Activated CD8-positive, alpha-beta T cell treated with anti-CD3 and anti-CD28 coated beads, Interleukin-2, amount 10 ng/mL, durations not matched to agents 7 days and 5 days (primary cell): Measurements from ENCODE around the gene MAT1A. TPM values are rescaled to one million over a fixed set of nuclear protein-coding genes. Genes with fewer than 3 reads are reported as not detected.

Source experiments
- ATAC-seq: fragments of 150-1000 bp; cut with Tn5 transposase; one replicate; pipeline ENCODE4 v1.10.0; 2021; ENCODE audit warnings: moderate library complexity
- CTCF ChIA-PET: fragments of 350-600 bp; sonication (Branson Sonifier 250); formaldehyde crosslinking; loops from one replicate; lab custom pipeline; 2021; ENCODE audit warnings: antibody characterized with exemption; lab: Charles Lee
- POLR2A ChIA-PET: fragments of 350-600 bp; sonication (Branson Sonifier 250); formaldehyde crosslinking; loops from one replicate; lab custom pipeline; 2021; ENCODE audit warnings: antibody characterized with exemption; lab: Charles Lee
- DNase-seq: peaks from one replicate; pipeline ENCODE4 v3.0.0-alpha.2; 2020
- H3K27ac Mint-ChIP-seq: one replicate; pipeline ENCODE4 v1.8.0; 2021; ENCODE audit warnings: mild to moderate bottlenecking, mixed read lengths
- H3K27me3 Mint-ChIP-seq: one replicate; pipeline ENCODE4 v1.8.0; 2021; ENCODE audit warnings: low read depth, mixed read lengths
- H3K36me3 Mint-ChIP-seq: one replicate; pipeline ENCODE4 v1.8.0; 2021; ENCODE audit warnings: low read depth, mixed read lengths
- H3K4me1 Mint-ChIP-seq: one replicate; pipeline ENCODE4 v1.8.0; 2021; ENCODE audit warnings: low read depth, mixed read lengths
- H3K4me3 Mint-ChIP-seq: one replicate; pipeline ENCODE4 v1.8.0; 2021; ENCODE audit warnings: mild to moderate bottlenecking, mixed read lengths
- H3K9me3 Mint-ChIP-seq: one replicate; pipeline ENCODE4 v1.8.0; 2022; ENCODE audit warnings: mixed read lengths; ENCODE audit not compliant: insufficient read depth
- total RNA-seq, 2 experiments: library from RNA; stranded (reverse); gene quantifications; one replicate each; pipeline ENCODE4 v1.2.3, GENCODE V29; 2021

The MAT1A gene
- total RNA-seq, 2 experiments from 2014 or later, result not detected

DNA sequence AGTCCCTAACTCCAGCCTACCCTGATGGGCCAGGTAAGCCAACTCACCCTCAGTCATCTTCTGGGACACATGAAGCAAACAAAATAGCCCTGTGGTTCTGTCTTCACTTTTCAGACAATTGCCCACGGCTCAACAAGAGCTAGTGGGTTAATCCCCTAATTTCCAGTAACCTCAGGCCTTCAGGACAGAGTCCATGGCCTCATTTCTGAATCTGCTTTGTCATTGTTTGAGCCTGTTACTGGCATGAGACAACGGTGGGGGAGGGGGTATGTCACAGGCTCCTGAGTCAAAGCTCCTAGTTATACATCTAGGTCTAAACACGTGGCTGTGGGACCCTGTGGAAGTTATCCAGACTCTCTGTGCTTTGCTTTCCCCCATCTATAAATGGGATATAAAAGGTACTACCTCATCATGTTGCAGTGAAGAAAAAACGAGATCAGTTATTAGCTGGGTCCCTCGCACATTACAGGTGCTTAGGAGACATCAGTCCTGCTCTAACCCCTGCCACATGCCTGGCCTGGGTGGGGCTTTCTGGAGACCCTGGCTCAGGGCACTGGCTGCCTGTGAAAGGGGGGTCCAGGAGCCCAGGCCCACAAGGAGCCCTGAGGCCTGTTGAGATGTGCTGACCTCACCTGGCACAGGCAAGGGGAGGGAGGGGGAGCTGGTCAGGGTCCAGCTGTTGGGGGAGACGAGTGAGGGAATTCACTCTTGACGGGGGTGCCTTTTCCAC, 16.5 kb downstream of the MAT1A start:
- no peak for DNase-seq
- Mint-ChIP-seq H3K9me3 (no peaks in the 10 kb centered on the region), H3K27ac (no peak overlapping the region), H3K27me3 (peaks cover 4% of the 10 kb centered on the region), H3K4me1 (no peaks in the 10 kb centered on the region), H3K36me3 (no peaks in the 10 kb centered on the region), H3K4me3 (no peak overlapping the region)
- no peak for ATAC-seq
- ChIA-PET CTCF (interaction anchor here (1.6 kb wide), 1 partner anchor 12 kb away, joined by 4 read pairs; no protein-coding TSS in a partner anchor), POLR2A (no interaction called here)

DNA sequence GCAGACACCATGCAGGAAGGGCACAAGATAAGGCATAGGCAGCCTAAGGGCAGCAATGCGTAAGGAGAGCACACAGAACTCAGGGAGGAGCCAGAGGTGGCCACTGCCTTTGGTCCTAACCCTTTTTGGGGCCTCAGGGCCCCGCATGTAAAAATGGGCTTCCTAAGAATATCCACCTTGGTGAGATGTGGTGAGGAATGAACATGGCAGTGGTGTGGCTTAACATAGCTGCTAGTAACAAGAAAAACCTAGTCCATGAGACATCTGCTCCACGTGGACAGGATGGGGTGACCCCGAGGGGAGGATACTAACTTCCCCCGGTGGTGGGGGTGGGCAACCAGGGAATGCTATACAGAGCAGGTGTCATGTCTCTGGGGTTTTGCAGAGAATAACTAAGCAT, 18.0 kb downstream of the MAT1A start:
- no peak overlapping the region for H3K4me3 Mint-ChIP-seq
- DNase-seq (no peak), ATAC-seq (no peak)
- ChIA-PET CTCF (no interaction called here), POLR2A (no interaction called here)
- no peaks in the 10 kb centered on the region for H3K4me1 Mint-ChIP-seq
- peaks cover 4% of the 10 kb centered on the region for H3K27me3 Mint-ChIP-seq
- no peaks in the 10 kb centered on the region for H3K36me3 Mint-ChIP-seq
- no peaks in the 10 kb centered on the region for H3K9me3 Mint-ChIP-seq
- no peak overlapping the region for H3K27ac Mint-ChIP-seq

DNA sequence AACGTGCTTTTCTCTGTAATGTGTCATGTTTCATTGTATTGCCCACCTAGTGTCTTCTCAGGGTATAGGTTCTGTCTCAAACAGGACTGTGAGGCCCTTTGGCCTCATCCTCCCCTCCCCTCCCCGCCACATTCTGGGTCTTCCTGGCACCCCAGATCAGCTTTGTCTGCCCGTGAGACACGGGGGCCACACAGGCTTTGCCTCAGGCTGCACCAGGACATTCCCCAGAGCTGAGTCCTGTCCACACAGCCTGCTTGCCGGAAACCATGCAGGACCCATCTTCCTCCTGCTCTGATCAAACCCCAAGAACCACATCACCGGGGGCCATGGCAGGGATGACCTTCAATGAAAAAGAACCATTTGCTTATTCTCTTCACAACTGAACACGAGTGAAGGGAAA, 18.6 kb downstream of the MAT1A start:
- no peaks in the 10 kb centered on the region for H3K36me3 Mint-ChIP-seq
- H3K27ac Mint-ChIP-seq, result no peak overlapping the region
- no peaks in the 10 kb centered on the region for H3K9me3 Mint-ChIP-seq
- H3K4me3 Mint-ChIP-seq, result no peak overlapping the region
- DNase-seq (no peak), ATAC-seq (no peak)
- peaks cover 4% of the 10 kb centered on the region for H3K27me3 Mint-ChIP-seq
- CTCF ChIA-PET, result no interaction called here
- no peaks in the 10 kb centered on the region for H3K4me1 Mint-ChIP-seq
- POLR2A ChIA-PET, result no interaction called here

DNA sequence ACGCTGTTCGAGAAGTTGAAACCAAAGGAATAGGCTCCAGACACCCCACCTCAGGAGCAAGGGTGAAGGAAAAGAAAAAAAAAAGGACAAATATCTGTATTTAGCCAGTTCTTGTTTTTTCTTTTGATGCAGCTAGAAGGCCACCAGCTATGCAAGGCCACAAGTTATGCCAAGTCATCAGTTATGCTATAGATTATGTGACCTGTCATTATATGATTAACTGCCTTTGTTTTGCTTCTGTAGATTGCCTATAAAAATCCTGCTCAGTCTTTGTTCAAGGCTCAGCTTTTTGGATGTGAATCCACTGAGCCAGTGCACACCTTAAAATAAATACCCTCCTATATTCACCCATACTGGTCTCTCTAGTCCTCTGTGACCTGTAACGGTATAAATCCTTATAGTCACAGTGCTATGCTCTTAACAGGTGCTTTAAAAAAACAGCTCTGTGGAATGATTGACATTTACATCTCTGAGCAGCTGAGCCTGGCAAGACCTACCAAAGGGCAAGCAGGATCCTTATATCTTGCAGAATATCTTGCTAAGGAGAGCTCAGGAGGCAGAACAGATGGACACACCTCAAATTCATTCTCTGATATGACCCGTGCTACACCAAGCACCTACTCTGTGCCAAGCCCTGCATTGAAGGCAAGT, 20.4 kb downstream of the MAT1A start:
- Mint-ChIP-seq H3K27me3 (peaks cover 4% of the 10 kb centered on the region), H3K36me3 (no peaks in the 10 kb centered on the region), H3K9me3 (no peaks in the 10 kb centered on the region), H3K27ac (no peak overlapping the region), H3K4me3 (no peak overlapping the region), H3K4me1 (no peaks in the 10 kb centered on the region)
- DNase-seq (no peak), ATAC-seq (no peak)
- ChIA-PET CTCF (interaction anchor here (1.0 to 1.3 kb wide), 2 partner anchors 8 to 111 kb away, joined by 3 read pairs; no protein-coding TSS in a partner anchor), POLR2A (no interaction called here)

DNA sequence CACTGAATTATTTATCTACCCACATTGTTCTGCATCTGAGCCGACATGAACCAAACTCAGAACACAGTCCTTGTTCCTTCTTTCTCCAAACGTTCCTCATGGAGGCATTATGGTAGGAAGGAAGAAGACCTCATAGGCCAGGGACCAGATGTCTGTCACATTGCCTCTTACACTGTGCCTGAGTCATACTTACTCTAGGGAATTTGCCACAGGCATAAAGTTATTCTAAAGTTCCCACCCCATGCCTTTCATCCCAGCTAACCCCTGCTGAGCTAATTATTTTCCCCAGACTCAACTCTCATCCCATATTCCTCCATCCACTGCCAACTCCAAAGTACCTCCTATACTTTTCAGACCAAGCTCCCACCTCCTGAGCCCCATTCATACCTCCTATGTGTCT, 21.2 kb downstream of the MAT1A start:
- ATAC-seq (no peak), DNase-seq (no peak)
- CTCF ChIA-PET, result no interaction called here
- Mint-ChIP-seq H3K4me1 (no peaks in the 10 kb centered on the region), H3K27me3 (peaks cover 6% of the 10 kb centered on the region), H3K9me3 (no peaks in the 10 kb centered on the region), H3K4me3 (no peak overlapping the region), H3K36me3 (no peaks in the 10 kb centered on the region), H3K27ac (no peak overlapping the region)
- POLR2A ChIA-PET, result no interaction called here

DNA sequence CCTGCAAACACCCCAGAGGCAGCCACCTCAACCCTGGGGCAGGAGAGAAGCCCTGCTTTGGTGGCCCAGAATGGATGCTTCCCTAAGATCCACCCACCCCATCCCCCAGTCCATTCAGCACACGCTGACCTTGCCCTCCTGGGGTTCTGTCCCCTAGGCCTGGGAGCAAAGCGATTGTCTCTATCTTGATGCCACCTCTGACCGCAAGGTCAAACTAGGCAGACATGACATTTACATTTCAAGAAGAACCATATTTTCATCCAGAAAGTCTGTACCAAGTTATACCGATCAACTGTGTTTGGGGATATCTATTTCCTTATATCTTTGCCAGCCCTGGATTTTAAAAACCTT, 23.0 kb downstream of the MAT1A start:
- Mint-ChIP-seq H3K4me3 (no peak overlapping the region), H3K27ac (no peak overlapping the region), H3K9me3 (no peaks in the 10 kb centered on the region), H3K27me3 (peaks cover 6% of the 10 kb centered on the region), H3K4me1 (no peaks in the 10 kb centered on the region), H3K36me3 (no peaks in the 10 kb centered on the region)
- ChIA-PET POLR2A (no interaction called here), CTCF (no interaction called here)
- DNase-seq (no peak), ATAC-seq (no peak)

DNA sequence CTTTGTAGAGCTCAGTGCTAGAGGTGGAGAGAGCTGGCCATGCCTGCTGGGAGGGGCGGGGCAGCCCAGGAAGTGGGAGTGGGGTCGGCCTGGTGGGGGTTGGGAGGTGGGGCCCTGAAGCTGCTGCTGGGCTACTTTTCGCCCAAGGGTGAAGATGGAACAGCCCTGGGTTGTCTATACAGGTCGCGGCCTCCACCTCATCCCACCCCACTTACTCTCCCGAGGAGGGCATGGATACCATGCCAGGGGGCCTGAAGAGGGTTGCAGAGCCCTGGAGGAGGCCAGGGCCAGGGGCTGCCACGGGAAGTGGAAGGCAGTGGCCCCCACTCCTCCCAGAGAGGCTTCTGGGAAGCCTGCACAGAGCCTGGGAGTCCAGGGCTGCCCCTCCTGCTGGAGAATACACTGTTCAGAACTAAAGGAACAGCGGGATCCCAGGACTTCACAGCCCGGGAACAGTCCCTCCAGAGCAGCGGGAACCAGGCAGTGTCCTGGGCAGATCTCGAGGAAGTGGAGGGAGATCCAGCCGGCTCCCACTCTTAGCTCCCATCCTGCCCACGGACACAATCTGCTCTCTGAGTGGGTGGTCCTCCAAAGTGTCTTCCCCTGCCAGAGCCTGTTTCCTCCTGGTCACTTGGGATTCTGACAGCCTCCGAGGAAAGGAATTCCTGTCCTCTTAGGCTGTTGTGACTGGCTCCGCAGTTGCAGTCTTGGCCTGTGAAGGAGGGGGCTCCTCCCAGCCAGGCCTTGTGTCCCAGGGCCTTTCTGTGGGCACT, 23.5 kb downstream of the MAT1A start:
- DNase-seq, result no peak
- H3K27ac Mint-ChIP-seq, result no peak overlapping the region
- no peak for ATAC-seq
- H3K27me3 Mint-ChIP-seq, result peaks cover 4% of the 10 kb centered on the region
- no peak overlapping the region for H3K4me3 Mint-ChIP-seq
- no peaks in the 10 kb centered on the region for H3K4me1 Mint-ChIP-seq
- no peaks in the 10 kb centered on the region for H3K9me3 Mint-ChIP-seq
- ChIA-PET CTCF (no interaction called here), POLR2A (no interaction called here)
- H3K36me3 Mint-ChIP-seq, result no peaks in the 10 kb centered on the region

DNA sequence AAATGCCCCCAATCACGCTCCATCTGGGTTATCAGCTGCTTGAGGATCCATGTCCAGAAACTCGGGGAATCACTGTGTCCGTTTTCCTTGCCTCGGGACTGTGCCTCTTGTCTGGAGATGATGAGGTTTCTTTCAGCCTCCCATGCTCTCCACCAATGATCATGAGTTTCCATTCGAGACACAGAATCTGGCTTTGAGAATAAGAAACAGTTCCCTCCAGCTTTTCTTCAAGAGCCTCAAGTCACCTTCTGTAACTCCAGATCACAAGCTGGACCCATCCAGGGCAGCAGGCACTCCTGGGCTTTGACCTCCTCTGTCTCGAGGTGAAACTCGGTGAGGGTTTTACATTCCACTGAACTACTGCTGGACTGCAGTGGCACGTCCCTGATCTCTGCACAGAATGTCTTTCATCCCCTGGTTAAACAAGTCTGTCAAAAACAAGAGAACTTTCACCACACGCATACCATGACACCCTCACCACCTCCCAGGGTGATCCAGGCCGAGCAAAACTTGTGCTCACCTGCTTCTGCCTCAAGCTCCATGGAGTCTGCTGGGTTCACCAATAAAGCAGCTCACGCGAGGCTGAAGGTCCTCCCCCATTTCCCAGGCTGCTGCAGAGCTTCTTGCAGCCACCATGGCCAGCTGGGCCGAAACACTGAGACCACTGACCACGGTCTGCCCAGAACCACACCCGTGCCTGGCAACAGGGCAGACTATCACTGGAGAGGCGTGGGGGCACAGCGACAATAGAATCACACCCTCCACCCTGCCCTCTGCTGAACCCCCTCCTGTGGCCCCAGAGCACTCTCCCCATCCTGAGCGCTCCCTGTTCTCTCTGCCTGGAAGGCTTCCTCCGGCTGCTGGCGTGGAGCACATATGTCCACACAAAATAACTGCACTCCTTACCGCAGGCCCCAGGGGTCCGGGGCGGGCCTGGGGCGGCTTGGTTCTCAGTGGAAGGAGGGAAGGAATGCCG, 25.1 kb downstream of the MAT1A start:
- no peak overlapping the region for H3K27ac Mint-ChIP-seq
- H3K4me1 Mint-ChIP-seq, result peaks cover 3% of the 10 kb centered on the region
- CTCF ChIA-PET, result no interaction called here
- no peaks in the 10 kb centered on the region for H3K36me3 Mint-ChIP-seq
- DNase-seq (no peak), ATAC-seq (no peak)
- POLR2A ChIA-PET, result no interaction called here
- H3K9me3 Mint-ChIP-seq, result no peaks in the 10 kb centered on the region
- H3K27me3 Mint-ChIP-seq, result peaks cover 4% of the 10 kb centered on the region
- H3K4me3 Mint-ChIP-seq, result no peak overlapping the region

DNA sequence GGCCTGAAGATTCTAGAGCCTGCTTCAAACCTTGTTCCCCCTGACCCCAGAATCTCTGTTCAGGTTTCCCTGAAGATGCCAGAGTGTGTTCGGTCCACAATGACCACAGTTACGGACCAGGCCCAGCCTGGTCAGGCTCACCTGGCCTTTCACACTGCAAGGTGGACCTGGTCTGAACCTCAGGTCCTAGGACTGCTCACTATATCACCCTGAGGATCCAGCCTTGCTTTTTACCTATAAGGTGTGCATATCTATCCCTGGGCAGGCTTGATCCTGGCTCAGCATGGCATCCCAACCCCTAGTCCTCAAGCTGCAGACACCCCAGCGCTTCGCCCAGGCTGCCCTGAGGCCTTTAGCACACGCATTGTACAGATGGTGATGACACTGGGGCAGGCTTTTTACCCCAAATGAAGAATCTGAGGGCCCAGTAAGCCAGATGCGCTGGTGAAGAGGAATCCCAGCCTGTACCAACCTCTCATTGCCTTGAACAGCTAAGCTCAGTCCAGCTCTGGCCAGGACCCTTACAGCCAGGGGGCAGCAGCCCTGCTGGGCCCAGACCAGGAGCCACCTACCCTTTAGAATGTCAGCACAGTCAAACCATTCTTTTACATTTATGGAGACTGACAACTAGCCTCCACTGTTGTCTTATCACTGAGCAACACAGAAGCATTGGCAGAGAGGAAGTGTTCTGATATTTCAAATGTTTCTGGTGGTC, 28.0 kb downstream of the MAT1A start:
- Mint-ChIP-seq H3K9me3 (no peaks in the 10 kb centered on the region), H3K4me3 (no peak overlapping the region), H3K4me1 (peaks cover 3% of the 10 kb centered on the region), H3K27ac (no peak overlapping the region), H3K27me3 (peaks cover 5% of the 10 kb centered on the region), H3K36me3 (no peaks in the 10 kb centered on the region)
- ATAC-seq (no peak), DNase-seq (no peak)
- POLR2A ChIA-PET, result interaction anchor here (1.3 kb wide), 1 partner anchor 118 kb away, joined by 3 read pairs; no protein-coding TSS in a partner anchor
- CTCF ChIA-PET, result interaction anchor here (0.6 to 3.1 kb wide), 13 partner anchors 8 to 203 kb away, joined by 3 to 20 read pairs (median 3); no protein-coding TSS in a partner anchor

DNA sequence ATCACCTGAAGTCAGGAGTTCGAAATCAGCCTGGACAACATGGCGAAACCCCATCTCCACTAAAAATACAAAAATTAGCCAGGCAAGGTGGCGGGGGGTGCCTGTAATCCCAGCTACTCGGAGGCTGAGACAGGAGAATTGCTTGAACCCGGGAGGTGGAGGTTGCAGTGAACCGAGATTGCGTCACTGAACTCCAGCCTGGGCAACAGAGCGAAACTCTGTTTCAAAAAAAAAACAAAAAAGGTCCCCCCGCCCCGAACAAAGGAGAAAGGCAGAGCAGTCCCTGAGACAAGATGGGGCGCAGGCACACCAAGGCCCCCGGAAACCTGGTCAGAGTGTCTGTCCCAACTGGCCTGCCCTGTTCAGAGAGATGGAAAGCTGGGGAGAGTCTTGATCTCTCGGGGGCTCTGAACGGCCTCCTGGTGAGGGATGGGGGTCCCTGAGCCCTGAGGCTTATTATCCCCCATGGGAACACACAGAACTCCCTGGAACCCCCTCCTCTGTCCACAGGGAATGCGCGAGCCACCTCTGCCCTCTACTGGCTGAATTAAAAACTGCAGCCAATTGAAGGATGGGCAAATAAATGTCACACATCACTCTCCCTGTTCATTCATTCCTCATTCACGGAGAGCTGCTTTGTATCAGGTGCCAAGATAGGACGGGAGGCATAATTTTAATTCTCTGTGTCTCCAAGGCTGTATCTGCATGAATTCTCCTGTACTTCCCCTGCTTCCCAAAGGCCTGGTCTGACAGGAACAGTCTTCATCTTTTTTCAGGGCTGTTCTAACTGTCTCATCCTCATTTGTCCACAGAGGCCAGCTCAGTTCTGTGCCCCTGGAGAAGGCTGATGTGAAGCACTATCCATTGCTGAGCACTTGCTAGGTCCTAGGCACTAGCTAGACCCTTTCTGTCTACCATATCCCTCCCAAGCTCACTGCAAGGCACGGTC, 28.9 kb downstream of the MAT1A start:
- H3K36me3 Mint-ChIP-seq, result no peaks in the 10 kb centered on the region
- DNase-seq (peak; percentile 50), ATAC-seq (peak; percentile 45)
- peaks cover 3% of the 10 kb centered on the region for H3K4me1 Mint-ChIP-seq
- H3K27ac Mint-ChIP-seq, result no peak overlapping the region
- POLR2A ChIA-PET, result interaction anchor here (1.3 kb wide), 1 partner anchor 117 kb away, joined by 3 read pairs; no protein-coding TSS in a partner anchor
- no peak overlapping the region for H3K4me3 Mint-ChIP-seq
- peaks cover 11% of the 10 kb centered on the region for H3K27me3 Mint-ChIP-seq
- no peaks in the 10 kb centered on the region for H3K9me3 Mint-ChIP-seq
- CTCF ChIA-PET, result interaction anchor here (0.6 to 3.1 kb wide), 13 partner anchors 8 to 202 kb away, joined by 3 to 20 read pairs (median 3); no protein-coding TSS in a partner anchor
